ENCODE results near the gene PCGF2.

The PCGF2 gene

GRCh38 chr17:38751144-38751807 lies 3.1 kb upstream of the PCGF2 start:
- DNase-seq, result peak; percentile 61

- no peak for DNase-seq
Measured at GRCh38 chr17:38750312-38751121, 2.4 kb upstream of the PCGF2 start.

- peak; percentile 67 for DNase-seq
Measured at GRCh38 chr17:38750044-38750311, 1.8 kb upstream of the PCGF2 start.

DNA sequence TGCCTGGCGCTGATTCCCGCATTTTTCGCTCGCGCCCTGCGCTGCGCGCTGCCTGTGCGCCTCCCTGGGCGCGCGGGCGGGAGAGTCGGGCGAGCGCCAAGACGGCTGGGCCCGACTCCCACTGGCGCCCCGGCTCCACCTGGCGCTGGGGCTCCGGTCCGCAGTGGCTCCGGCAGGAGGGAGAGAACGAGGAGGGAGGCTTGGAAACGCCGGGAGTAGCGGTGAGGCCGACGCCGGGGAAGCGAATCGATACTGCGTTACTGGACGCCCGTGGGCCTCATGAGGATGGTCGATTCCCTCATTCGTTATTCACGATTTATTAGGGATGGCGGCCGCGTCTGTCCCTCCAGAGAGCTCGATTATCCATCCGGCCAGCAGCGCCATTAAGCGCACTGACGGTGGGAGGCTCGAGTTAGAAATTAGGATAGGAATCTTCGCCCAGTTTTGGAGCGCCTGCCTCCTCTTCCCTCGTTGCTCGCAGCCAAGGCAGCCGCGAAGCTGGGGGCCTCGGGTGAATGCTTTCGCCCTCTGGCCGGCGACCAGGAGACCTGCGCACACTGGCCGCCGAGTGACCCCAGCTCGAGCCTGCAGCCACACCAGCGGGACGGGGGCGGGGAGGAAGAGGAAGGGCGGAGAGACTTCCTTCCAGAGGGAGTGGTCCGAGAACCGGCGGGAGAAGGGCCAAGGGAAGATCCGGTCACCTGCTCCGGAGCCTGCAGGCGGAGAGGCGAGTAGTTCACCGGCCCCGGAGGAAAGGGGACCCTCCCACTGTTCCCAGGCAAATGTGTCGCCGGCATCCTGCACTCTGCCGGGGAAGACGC lies 1.3 kb upstream of the PCGF2 start:
- peak; percentile 35 for DNase-seq

DNA sequence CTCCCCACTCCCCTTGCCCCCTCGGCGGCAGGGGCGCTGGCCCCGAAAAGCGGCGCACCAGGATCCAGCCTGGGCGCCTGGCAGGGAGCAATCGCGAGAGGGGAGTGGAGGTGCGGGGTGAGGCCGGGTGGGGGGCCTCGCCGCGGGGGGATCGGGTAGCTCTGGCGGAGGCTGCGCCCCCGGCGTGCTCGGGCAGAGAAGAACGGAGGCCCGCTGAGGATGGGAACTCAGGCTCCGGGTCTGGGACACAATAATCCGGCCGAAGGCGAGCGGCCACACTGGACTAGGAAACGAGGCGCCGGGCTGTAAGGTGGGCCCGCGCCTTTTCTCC lies 721 bp upstream of the PCGF2 start:
- no peak for DNase-seq

DNA sequence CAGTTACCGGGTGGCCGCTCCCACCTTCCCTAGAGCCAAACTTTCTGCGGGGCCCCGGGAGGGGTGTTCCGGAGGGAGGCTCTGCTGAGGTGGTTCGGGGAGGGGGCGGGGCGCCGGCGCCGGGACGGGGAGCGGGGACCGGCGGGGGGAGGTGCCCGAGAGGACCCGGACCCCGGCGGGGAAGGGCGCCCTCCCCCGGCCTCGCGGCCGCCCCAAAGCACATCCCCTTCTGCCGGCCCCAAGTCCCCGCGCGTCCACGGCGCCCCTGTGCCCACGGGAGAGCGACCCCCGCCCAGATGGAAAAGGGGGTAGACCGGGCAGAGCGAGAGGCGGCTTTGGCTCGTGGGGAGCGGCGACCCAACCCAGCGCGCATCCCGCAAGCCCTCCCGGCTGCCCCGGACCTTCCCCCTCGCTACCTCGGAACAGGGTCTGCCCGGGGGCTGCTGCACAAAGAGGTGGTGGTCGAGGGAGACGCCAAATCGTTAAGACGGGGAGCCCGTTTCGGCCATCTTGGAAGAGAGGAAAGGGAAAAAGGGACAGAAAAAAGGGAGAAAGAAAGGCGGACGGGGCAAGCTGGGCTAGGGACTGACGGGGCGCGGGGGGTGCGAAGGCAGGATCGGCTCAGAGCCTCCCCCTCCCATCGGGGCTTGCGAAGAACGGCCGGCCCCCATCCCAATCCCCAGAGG lies 530 bp downstream of the PCGF2 start:
- no peak for DNase-seq

DNA sequence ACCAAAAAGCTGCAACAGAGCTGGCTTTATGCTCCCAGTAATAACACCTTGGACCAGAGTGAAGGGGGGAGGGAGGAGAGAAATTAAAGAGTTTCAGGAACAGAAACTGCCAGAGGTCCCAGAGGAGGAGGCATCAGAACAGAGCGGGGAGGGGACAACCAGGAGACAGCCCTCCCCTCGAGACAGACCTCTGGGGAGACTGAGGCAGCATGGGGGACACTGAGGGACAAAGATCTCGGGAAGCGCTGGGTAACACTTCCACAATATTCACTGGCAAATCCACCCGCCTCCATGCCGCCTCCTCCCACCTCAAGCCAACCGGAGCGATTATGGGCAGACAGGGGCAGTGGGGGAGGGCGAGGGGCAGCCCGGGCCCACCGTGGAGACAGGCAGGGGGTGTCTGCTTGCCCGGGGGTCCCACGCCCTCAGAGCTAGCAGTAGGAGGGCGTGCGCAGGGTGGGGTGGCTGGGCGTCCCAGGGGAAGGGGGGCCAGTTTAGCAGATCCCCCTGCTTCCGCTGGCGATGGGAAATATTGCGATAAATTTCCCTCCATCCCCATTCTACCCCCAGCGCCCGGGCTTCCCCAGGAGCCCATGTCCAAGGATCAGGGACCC lies 1.2 kb downstream of the PCGF2 start:
- DNase-seq, result no peak

DNA sequence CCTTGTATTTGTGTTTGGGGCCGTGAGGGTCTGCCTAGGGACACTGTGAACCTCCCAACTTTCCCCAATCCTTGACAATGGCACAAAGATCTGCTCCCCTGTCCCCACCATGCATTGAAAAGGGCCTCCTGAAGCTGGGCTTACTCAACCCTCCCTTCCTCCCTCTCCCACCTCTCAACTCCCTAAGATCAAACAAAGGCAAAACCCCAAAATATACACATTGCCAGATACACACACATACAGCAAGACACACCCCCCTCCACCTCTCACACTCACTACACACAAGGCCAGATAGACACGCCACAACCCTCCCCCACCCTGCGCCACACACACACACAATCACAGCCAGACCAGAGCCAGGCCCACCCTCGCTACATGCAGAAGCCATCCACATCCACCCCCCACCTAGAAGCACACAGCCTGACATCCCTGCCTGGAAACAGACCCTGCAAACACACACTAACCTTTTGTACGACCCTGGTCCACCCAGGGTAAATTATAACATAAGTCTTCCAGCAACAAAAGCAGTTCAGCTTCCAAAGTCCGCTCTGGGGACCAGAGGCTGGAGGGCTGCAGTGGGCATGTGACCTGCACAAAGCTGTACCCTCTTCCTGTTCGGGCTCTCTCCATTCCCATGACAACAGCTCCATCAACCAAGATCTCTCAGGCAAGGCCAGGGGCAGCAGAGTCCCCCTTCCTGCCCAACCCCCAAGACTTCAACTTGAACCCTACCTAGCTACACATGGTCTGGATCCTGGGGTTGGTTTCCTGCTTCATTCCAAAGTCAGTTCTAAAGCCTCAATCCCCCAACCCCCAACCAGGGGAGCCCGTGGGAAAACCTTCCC lies 1.9 kb downstream of the PCGF2 start:
- no peak for DNase-seq

DNA sequence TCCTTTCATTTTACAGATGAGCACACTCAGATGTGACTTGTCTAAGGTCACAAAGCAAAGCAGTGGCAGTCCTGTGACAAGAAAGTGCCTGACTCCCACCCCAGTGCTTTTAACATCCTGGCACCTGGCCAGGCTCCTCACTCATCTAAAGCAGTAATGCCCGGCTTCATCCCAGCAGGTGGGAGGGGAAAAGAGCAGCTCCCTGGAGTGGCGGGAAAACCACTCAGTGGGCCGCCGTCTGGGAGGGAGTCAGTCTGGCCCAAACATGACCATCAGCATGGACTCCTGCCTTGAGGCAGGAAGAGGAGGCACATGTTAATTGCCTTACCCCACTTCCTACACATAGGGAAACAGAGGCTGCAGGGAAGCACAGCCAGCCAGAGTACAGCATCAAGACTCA lies 2.6 kb downstream of the PCGF2 start:
- DNase-seq, result no peak

DNA sequence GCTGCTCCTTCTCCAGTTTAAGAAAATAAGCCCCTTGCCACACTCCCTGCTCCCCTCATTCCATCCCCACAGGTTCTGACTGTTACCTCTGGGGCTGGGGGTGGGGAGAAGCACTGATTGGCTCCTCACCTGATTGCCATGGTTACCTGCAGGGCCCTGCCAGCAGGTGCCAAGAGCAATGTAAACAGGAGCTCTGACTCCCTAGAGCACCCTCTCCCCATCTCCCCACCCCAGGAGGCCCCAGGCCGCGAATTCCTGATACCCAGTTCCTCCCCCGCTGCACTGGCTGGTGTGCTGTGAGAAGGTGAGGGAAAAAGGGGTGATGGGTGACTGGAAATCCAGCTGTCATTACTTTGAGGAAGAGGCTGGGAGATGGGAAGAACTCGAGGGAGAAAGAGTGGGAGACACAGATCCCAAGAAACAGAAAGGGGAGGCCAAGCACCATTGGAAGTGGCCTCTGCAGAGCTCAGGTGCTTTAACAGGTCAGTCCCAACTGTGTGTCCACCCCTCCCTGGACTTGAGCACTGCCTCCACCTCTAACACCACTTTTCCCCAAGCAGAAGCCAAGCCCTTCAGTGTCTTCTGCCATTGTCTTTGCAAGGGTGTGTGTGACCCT lies 4.5 kb downstream of the PCGF2 start:
- no peak for DNase-seq

DNA sequence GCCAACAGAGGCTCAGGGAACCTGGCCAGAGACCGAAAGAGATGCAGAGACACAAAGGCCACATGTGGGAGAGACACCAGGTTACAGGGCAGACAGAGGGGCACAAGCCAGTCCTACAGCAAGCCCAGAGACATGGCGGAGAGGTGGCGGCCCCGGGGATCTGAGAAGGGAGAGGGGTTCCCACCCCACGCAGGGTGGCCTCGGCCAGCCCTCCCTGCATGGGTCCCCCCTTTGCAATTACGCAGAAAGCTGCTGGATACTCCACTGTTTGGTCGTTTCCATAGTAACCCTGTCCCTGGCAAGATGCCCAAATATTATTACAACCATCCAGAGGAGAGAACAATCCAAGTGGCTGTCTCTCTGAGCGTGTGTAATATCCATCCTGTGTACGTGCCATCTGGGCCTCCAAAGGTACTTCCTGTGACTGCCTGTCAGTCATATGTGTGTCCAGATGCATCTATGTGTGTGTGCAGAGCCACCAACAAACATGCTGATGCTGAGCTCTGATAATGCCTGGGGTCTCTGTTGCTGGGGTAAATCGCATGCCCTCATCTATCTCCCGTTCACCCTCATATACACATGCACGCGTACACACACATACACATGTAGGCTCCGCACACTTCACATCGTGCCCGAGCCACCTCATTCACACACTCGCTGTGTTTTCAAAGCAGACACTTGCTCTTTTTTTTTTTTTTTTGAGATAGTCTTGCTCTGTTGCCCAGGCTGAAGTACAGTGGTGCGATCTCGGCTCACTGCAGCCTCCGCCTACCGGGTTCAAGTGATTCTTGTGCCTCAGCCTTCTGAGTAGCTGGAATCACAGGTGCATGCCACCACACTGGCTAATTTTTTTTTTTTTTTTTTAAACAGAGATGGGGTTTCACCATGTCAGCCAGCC lies 5.5 kb downstream of the PCGF2 start:
- peak; percentile 98 for DNase-seq

- DNase-seq, result no peak
Measured at GRCh38 chr17:38741921-38742410, 6.2 kb downstream of the PCGF2 start.

- no peak for DNase-seq
Measured at GRCh38 chr17:38741461-38741860, 6.7 kb downstream of the PCGF2 start.

DNA sequence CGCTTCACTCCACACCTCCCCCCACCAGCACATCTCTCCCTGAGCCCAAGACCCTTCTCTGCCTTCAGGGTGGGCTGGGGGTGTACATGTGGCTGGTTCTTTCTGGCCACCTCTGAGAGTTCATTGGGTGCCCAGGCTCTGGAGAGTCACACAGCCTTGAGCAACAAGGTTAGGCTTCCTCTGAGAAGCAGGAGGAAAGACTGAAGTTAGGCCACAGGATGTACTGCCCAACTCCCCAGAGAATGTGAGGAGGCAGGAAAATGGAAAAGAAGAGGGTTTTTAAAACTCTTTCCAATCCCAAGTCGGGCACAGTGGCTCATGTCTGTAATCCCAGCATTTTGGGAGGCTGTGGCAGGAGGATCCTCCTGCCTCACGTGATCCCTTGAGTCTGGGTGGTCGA lies 7.3 kb downstream of the PCGF2 start:
- DNase-seq, result no peak

DNA sequence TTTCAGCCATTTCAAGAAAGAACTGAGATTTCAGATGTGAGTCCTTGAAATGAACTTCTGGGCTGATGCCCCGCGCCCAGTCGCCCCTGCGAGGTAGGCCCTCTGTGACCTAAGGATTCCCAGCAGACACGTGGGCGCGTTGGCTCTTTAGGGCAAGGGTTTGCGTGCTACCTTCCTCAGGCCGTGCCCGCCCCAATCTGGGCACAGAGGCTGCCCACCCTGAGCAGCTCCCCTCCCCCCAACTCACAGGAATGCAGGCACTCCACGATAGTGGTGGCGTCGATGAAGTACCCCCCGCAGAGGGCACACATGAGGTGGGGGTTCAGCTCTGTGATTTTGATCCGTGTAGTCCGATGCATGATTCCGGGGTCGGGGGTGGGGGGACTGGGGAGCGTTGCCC lies 8.1 kb downstream of the PCGF2 start:
- DNase-seq, result no peak

DNA sequence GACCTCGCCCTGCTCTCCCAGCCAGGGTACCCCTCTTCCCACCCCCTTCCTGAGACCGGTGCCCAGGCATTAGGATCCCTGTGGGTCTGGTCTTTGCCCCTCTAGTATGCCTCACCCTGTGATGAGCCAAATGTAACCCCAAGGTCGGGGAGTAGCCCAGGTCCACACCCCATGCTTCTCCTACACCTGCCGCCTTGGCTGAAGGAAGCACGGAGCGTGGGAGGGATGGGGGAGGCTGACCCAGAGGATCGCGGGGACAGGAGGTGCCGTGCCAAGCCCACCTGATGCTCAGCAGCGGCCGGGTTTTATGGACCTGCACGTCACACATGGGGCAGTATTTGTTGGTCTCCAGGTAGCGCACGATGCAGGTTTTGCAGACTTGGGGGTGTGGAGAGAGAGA lies 8.8 kb downstream of the PCGF2 start:
- no peak for DNase-seq

DNA sequence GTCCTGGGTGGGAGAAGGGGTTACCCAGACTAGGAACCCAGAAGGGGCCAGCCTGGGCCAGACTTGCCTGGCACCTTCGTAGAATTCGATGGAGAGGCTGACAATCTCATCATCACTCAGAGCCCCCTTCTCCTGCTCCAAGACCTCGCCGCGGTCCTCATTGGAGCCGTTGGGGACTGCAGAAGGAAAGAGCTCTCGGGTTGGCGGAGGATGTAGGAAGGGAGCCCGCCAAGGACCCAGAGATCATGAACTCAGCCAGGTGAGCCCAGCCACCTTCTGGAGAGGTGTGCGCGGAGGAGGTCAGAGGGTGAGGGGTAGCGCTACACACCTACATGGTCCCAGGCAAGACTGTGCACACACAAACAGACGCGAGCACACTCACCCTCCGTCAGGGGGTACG lies 9.4 kb downstream of the PCGF2 start:
- no peak for DNase-seq

- DNase-seq, result no peak
Measured at GRCh38 chr17:38738007-38738662, 10.0 kb downstream of the PCGF2 start.

- peak; percentile 12 for DNase-seq
Measured at GRCh38 chr17:38735161-38735997, 12.8 kb downstream of the PCGF2 start.

Measured in NCI-H1694 treated with DMSO at 0.1 percent for 48 hours (cell line).